GM12878 (cell line): ENCODE data around the gene SMPD3. TPM values are rescaled to one million over a fixed set of nuclear protein-coding genes. Genes with fewer than 3 reads are reported as not detected.
A peak's percentile ranks its signal among the peaks of the same experiment; 100 is the strongest.

Experiments used
- ATAC-seq: fragments of 200-7000 bp; cut with Tn5 transposase; 3 replicates; pipeline ENCODE4 v1.9.1; 2020; ENCODE audit warnings: mild to moderate bottlenecking, moderate library complexity
- BruUV-seq: library from RNA; stranded (reverse); fragments of 400-500 nt; replicated peaks from 2 replicates; lab custom pipeline; 2021; lab: Mats Ljungman, UMichigan
- CTCF ChIA-PET: fragments of 300-600 bp; sonication (Branson Sonifier 250); formaldehyde crosslinking; extraction: SDS; loops from one replicate; lab custom pipeline; 2021; ENCODE audit warnings: inconsistent platforms; lab: Yijun Ruan, JAX
- POLR2A ChIA-PET: fragments of 350-600 bp; formaldehyde crosslinking; extraction: SDS; loops from one replicate; lab custom pipeline; 2021; ENCODE audit warnings: inconsistent platforms; lab: Charles Lee
- RAD21 ChIA-PET: fragments of 300-600 bp; sonication (Branson Sonifier 250); formaldehyde crosslinking; loops from one replicate; lab custom pipeline; 2023; ENCODE audit warnings: antibody characterized with exemption; ENCODE audit not compliant: unreplicated experiment; lab: Charles Lee
- SMC1A ChIA-PET: fragments of 300-600 bp; sonication (Branson Sonifier 250); formaldehyde crosslinking; loops from one replicate; lab custom pipeline; 2023; ENCODE audit not compliant: unreplicated experiment, uncharacterized antibody; lab: Charles Lee
- DNase-seq: peaks from one replicate; pipeline ENCODE4 v3.0.0-alpha.2; 2011; ENCODE audit warnings: low read depth, low spot score
- FAIRE-seq: peaks from 3 replicates; lab custom pipeline; 2011; peaks lifted over from hg19 to GRCh38; lab: Jason Lieb, UNC
- H2AFZ ChIP-seq: 2 replicates; pipeline ENCODE4 v1.6.0; 2011; ENCODE audit warnings: low read depth, low read length, control low read depth; ENCODE audit not compliant: control insufficient read depth
- H3K27ac ChIP-seq: 2 replicates; pipeline ENCODE4 v1.5.1; 2011; ENCODE audit warnings: control low read depth; ENCODE audit not compliant: control insufficient read depth, insufficient read depth
- H3K27me3 ChIP-seq, 2 experiments: replicated peaks in 1 of 2; 2 replicates each; pipeline versions ENCODE4 v1.6.0 to v1.6.1; 2011; ENCODE audit warnings: low read length in 1 of 2; ENCODE audit not compliant: control insufficient read depth in 2 of 2, insufficient read depth in 2 of 2
- H3K36me3 ChIP-seq, 2 experiments: 2 replicates each; pipeline ENCODE4 v1.5.1; 2011; ENCODE audit warnings: low read length in 1 of 2; ENCODE audit not compliant: control insufficient read depth in 2 of 2, insufficient read depth in 2 of 2
- H3K4me1 ChIP-seq: 2 replicates; pipeline ENCODE4 v1.6.1; 2011; ENCODE audit warnings: mild to moderate bottlenecking, low read length, moderate library complexity, mixed read lengths; ENCODE audit not compliant: control insufficient read depth, insufficient read depth
- H3K4me2 ChIP-seq: 2 replicates; pipeline ENCODE4 v1.6.0; 2011; ENCODE audit warnings: control low read depth; ENCODE audit not compliant: control insufficient read depth, insufficient read depth
- H3K4me3 ChIP-seq: fragments of 200-600 bp; sonication (generic); 2 replicates; pipeline ENCODE4 v1.5.1; 2016
- H3K79me2 ChIP-seq: 2 replicates; pipeline ENCODE4 v1.6.0; 2011; ENCODE audit warnings: low read length; ENCODE audit not compliant: control insufficient read depth, insufficient read depth
- H3K9ac ChIP-seq: 2 replicates; pipeline ENCODE4 v1.8.0; 2011; ENCODE audit warnings: low read length, control low read depth, mixed read lengths; ENCODE audit not compliant: control insufficient read depth, insufficient read depth
- H3K9me3 ChIP-seq: replicated peaks from 3 replicates; pipeline ENCODE4 v1.5.1; 2011; ENCODE audit warnings: mild to moderate bottlenecking, low read length; ENCODE audit not compliant: control insufficient read depth, insufficient read depth
- H4K20me1 ChIP-seq: 2 replicates; pipeline ENCODE4 v1.6.0; 2011; ENCODE audit not compliant: control insufficient read depth, insufficient read depth
- ATF2 ChIP-seq: IDR thresholded peaks from 2 replicates; pipeline ENCODE4 v1.6.1; 2012; ENCODE audit warnings: low read length, inconsistent platforms
- ATF7 ChIP-seq: fragments of 450-650 bp; IDR thresholded peaks from 2 replicates; pipeline ENCODE4 v1.6.1; 2016; ENCODE audit warnings: low read depth, mild to moderate bottlenecking
- GATAD2B ChIP-seq: fragments of 450-650 bp; conservative IDR thresholded peaks from 2 replicates; pipeline ENCODE4 v1.6.1; 2017; ENCODE audit warnings: low read depth, mild to moderate bottlenecking, moderate library complexity
- JUND ChIP-seq: IDR thresholded peaks from 2 replicates; pipeline ENCODE4 v1.6.1; 2012; ENCODE audit warnings: low read depth, mild to moderate bottlenecking, low read length, improper control_type of control experiment, moderate library complexity
- KLF5 ChIP-seq: fragments of 450-650 bp; IDR thresholded peaks from 2 replicates; pipeline ENCODE4 v1.6.1; 2014; ENCODE audit warnings: mild to moderate bottlenecking; ENCODE audit not compliant: partially characterized antibody
- POLR2AphosphoS2 ChIP-seq: IDR thresholded peaks from 2 replicates; pipeline ENCODE4 v1.6.1; 2011; ENCODE audit warnings: low read depth, mild to moderate bottlenecking, low read length, improper control_type of control experiment, moderate library complexity
- POLR2AphosphoS5 ChIP-seq: IDR thresholded peaks from 2 replicates; pipeline ENCODE4 v1.6.1; 2011; ENCODE audit warnings: mild to moderate bottlenecking, low read length, inconsistent platforms
- RCOR1 ChIP-seq: conservative IDR thresholded peaks from 2 replicates; pipeline ENCODE4 v1.6.1; 2012; ENCODE audit warnings: low read depth, low read length, improper control_type of control experiment
- SIX5 ChIP-seq: IDR thresholded peaks from 2 replicates; pipeline ENCODE4 v1.6.1; 2011; ENCODE audit warnings: mild to moderate bottlenecking, low read depth, low read length, moderate library complexity; ENCODE audit not compliant: severe bottlenecking
- TAF1 ChIP-seq: IDR thresholded peaks from 2 replicates; pipeline ENCODE4 v1.6.1; 2011; ENCODE audit warnings: mild to moderate bottlenecking, low read depth, low read length, borderline replicate concordance
- WRNIP1 ChIP-seq: IDR thresholded peaks from 2 replicates; pipeline ENCODE4 v1.6.1; 2011; ENCODE audit warnings: low read depth, low read length, improper control_type of control experiment, borderline replicate concordance
- ZBTB40 ChIP-seq: fragments of 450-650 bp; IDR thresholded peaks from 2 replicates; pipeline ENCODE4 v1.6.1; 2016; ENCODE audit warnings: mild to moderate bottlenecking, moderate library complexity, borderline replicate concordance
- WGBS: methylation state at CpG from one replicate; pipeline ENCODE4 v1.1.6; 2016; ENCODE audit warnings: low lambda C conversion rate; ENCODE audit not compliant: insufficient replicate concordance, insufficient coverage; ENCODE audit errors: missing lambda C conversion rate; 5-methylcytosine and 5-hydroxymethylcytosine counted together
- in situ Hi-C: fragments of 300-500 bp; cut with MboI; formaldehyde crosslinking; loops from 9 replicates; pipeline ENCODE4 v1.14.3; 2018; ENCODE audit warnings: mixed read lengths
- intact Hi-C: fragments of 100-400 bp; cut with micrococcal nuclease; formaldehyde crosslinking; loops from one replicate; pipeline ENCODE4 v1.14.2; 2022; ENCODE audit not compliant: unreplicated experiment
- polyA plus RNA-seq, 11 experiments: library from polyadenylated mRNA; depleted of rRNA in 4 of 11; unstranded in 6 of 11; stranded (reverse) in 5 of 11; fragments of >200 nt; fragmentation: Nextera tagmentation in 4 of 11; fragmentation: Illumina TruSeq in 1 of 11; extraction: Ambion mirVana in 4 of 11; extraction: Trizol in 1 of 11; gene quantifications; 1 replicate in 1 of 11; 2 replicates in 10 of 11; pipeline versions ENCODE4 v1.2.1 to v1.2.3, GENCODE V29; 2011 to 2016; ENCODE audit warnings: inconsistent platforms in 2 of 11, missing spikeins in 2 of 11, low read depth in 1 of 11
- total RNA-seq, 4 experiments: library from RNA; depleted of rRNA in 3 of 4; stranded (reverse); fragments of >200 nt in 3 of 4; fragmentation: Illumina TruSeq in 1 of 4; extraction: Trizol in 1 of 4; gene quantifications; 2 replicates each; pipeline versions ENCODE4 v1.2.1 to v1.2.3, GENCODE V29; 2013 to 2021
- TF ChIP-seq, protein P1 (sequence below): fragments of 150-350 bp; IDR thresholded peaks from 2 replicates; pipeline ENCODE4 v1.6.1; 2014; ENCODE audit warnings: mild to moderate bottlenecking, low read depth, low read length

SMPD3 gene
- total and polyA plus RNA-seq, 10 of the 15 experiments (the other 5 are each of a cell fraction or from before 2014, with no cell fraction given), result 0.04 to 2.0 (median 1.2) TPM

DNA sequence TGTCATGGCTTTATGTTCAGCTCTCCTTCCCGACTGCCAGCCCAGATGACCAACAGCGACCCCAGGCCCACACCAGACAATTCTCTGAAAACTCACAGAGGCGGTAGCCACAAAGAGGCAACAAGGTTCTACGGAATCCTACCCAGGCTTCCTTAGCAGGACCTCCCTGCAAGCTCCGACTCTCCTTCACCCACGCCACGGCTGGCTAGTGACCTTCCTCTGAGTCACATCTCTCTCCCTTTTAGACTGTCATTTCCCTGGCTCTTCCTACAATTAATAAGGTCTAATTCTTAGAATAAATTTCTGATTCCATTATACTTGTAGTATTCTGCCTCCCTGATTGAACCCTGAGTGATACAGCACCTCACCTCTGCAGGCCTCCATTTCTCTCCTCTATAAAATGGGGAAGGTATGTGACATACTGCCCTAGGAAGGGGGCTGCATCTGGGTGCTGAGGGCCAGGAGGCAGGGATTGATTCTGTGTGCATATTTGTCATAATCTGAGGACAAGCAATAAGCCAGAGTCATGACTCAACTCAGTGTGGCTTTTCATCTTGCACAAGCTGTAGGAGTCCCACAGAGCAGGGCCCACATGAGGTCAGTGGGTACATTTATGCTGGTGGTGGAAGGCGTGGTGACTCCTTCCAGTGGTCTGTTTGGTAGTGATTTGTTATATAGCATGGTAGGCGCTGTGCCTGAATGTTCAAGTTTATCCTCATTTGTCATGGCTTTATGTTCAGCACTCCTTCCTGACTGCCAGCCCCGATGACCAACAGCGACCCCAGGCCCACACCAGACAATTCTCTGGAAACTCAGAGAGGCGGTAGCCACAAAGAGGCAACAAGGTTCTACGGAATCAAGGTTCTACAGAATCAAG is 46.2 kb downstream of the SMPD3 start:
- Histone ChIP-seq H3K79me2 (no peaks in the 10 kb centered on the region), H3K27ac (no peak overlapping the region), H3K27me3 (no peaks in the 10 kb centered on the region), H4K20me1 (no peaks in the 10 kb centered on the region), H3K36me3 (no peaks in the 10 kb centered on the region), H2AFZ (no peak overlapping the region), H3K4me2 (no peak overlapping the region), H3K9me3 (no peaks in the 10 kb centered on the region), H3K9ac (no peak overlapping the region), H3K4me1 (no peaks in the 10 kb centered on the region), H3K4me3 (no peak overlapping the region)
- ChIA-PET CTCF (interaction anchor here (0.6 to 1.1 kb wide), 3 partner anchors 17 to 713 kb away, joined by 3 read pairs; no protein-coding TSS in a partner anchor), RAD21 (no interaction called here), SMC1A (interaction anchor here (0.7 kb wide), 1 partner anchor 823 kb away, joined by 3 read pairs; no protein-coding TSS in a partner anchor), POLR2A (no interaction called here)
- WGBS, result 45% methylated on average over 13 of the region's 13 CpGs
- peak; percentile 32; the same call in 1 of the 3 replicates for ATAC-seq
- no peak for DNase-seq
- BruUV-seq, result no TSS peak
- no peak for FAIRE-seq
- in situ Hi-C loops (no loop called here), intact Hi-C loops (no loop called here)
- TF ChIP-seq GATAD2B (no peak), SIX5 (no peak), ZBTB40 (no peak), POLR2AphosphoS2 (no peak), RCOR1 (no peak), WRNIP1 (no peak), POLR2AphosphoS5 (no peak), ATF7 (no peak), JUND (no peak), KLF5 (no peak), ATF2 (no peak), TAF1 (no peak)
- TF ChIP-seq, protein P1, sequence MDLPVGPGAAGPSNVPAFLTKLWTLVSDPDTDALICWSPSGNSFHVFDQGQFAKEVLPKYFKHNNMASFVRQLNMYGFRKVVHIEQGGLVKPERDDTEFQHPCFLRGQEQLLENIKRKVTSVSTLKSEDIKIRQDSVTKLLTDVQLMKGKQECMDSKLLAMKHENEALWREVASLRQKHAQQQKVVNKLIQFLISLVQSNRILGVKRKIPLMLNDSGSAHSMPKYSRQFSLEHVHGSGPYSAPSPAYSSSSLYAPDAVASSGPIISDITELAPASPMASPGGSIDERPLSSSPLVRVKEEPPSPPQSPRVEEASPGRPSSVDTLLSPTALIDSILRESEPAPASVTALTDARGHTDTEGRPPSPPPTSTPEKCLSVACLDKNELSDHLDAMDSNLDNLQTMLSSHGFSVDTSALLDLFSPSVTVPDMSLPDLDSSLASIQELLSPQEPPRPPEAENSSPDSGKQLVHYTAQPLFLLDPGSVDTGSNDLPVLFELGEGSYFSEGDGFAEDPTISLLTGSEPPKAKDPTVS, result no peak
